Measurements from ENCODE around the gene TRIOBP.

DNA sequence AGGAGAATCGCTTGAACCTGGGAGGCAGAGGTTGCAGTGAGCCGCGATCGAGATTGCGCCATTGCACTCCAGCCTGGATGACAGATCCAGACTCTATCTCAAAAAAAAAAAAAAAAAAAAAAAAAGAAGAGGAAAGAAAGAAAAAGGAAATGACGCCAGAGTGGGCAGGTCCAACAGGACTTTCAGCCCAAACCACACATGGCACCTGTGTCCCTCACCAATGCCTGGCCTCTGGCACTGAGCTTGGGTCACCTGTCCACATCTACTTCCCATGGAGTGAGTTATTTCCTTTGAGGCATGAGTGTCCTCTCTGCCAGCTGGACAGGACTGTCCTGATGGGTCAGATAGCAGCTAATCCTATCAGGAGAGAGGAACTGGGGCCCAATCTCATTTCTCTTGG, 95.6 kb downstream of the TRIOBP start:
- TF ChIP-seq, protein P1, sequence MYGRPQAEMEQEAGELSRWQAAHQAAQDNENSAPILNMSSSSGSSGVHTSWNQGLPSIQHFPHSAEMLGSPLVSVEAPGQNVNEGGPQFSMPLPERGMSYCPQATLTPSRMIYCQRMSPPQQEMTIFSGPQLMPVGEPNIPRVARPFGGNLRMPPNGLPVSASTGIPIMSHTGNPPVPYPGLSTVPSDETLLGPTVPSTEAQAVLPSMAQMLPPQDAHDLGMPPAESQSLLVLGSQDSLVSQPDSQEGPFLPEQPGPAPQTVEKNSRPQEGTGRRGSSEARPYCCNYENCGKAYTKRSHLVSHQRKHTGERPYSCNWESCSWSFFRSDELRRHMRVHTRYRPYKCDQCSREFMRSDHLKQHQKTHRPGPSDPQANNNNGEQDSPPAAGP (tag by site-specific recombination; IDR thresholded peaks at IDR 0.05), result no peak
- TF ChIP-seq YY1 (tag by site-specific recombination; IDR thresholded peaks at IDR 0.05) (no peak), ZNF416 (tag by site-specific recombination; IDR thresholded peaks at IDR 0.05) (no peak), KLF1 (tag by site-specific recombination; IDR thresholded peaks at IDR 0.05) (no peak), BCL11A (tag by site-specific recombination; IDR thresholded peaks at IDR 0.05; ENCODE audit: low read depth) (no peak), ZNF184 (tag by site-specific recombination; IDR thresholded peaks at IDR 0.05) (no peak)
- TF ChIP-seq, protein P2, sequence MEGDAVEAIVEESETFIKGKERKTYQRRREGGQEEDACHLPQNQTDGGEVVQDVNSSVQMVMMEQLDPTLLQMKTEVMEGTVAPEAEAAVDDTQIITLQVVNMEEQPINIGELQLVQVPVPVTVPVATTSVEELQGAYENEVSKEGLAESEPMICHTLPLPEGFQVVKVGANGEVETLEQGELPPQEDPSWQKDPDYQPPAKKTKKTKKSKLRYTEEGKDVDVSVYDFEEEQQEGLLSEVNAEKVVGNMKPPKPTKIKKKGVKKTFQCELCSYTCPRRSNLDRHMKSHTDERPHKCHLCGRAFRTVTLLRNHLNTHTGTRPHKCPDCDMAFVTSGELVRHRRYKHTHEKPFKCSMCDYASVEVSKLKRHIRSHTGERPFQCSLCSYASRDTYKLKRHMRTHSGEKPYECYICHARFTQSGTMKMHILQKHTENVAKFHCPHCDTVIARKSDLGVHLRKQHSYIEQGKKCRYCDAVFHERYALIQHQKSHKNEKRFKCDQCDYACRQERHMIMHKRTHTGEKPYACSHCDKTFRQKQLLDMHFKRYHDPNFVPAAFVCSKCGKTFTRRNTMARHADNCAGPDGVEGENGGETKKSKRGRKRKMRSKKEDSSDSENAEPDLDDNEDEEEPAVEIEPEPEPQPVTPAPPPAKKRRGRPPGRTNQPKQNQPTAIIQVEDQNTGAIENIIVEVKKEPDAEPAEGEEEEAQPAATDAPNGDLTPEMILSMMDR (tag by site-specific recombination; IDR thresholded peaks at IDR 0.05), result no peak
- TF ChIP-seq, protein P3, sequence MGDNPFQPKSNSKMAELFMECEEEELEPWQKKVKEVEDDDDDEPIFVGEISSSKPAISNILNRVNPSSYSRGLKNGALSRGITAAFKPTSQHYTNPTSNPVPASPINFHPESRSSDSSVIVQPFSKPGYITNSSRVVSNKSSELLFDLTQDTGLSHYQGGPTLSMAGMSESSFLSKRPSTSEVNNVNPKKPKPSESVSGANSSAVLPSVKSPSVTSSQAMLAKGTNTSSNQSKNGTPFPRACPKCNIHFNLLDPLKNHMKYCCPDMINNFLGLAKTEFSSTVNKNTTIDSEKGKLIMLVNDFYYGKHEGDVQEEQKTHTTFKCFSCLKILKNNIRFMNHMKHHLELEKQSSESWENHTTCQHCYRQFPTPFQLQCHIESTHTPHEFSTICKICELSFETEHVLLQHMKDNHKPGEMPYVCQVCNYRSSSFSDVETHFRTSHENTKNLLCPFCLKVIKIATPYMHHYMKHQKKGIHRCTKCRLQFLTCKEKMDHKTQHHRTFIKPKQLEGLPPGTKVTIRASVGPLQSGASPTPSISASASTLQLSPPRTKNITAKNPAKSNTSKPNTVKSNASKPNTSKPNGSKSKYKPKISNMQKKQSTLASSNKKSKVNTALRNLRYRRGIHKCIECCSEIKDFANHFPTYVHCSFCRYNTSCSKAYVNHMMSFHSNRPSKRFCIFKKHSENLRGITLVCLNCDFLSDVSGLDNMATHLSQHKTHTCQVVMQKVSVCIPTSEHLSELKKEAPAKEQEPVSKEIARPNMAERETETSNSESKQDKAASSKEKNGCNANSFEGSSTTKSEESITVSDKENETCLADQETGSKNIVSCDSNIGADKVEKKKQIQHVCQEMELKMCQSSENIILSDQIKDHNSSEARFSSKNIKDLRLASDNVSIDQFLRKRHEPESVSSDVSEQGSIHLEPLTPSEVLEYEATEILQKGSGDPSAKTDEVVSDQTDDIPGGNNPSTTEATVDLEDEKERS (tag by site-specific recombination; IDR thresholded peaks at IDR 0.05), result no peak
- TF ChIP-seq, protein P4, sequence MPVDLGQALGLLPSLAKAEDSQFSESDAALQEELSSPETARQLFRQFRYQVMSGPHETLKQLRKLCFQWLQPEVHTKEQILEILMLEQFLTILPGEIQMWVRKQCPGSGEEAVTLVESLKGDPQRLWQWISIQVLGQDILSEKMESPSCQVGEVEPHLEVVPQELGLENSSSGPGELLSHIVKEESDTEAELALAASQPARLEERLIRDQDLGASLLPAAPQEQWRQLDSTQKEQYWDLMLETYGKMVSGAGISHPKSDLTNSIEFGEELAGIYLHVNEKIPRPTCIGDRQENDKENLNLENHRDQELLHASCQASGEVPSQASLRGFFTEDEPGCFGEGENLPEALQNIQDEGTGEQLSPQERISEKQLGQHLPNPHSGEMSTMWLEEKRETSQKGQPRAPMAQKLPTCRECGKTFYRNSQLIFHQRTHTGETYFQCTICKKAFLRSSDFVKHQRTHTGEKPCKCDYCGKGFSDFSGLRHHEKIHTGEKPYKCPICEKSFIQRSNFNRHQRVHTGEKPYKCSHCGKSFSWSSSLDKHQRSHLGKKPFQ (tag by site-specific recombination; IDR thresholded peaks at IDR 0.05), result no peak

Measured in HEK293 (cell line).